ENCODE results near the gene RTN4R. TPM values are rescaled to one million over a fixed set of nuclear protein-coding genes. Genes with fewer than 3 reads are reported as not detected.
"Not testable (repeated sequence)": the region's sequence is repeated elsewhere in the genome, so short reads cannot be mapped to it uniquely, and the experiment has no call there.

The RTN4R gene
- total RNA-seq, 4 donors from 2014 or later: 2.5 to 6.9 (median 3.6) TPM

DNA sequence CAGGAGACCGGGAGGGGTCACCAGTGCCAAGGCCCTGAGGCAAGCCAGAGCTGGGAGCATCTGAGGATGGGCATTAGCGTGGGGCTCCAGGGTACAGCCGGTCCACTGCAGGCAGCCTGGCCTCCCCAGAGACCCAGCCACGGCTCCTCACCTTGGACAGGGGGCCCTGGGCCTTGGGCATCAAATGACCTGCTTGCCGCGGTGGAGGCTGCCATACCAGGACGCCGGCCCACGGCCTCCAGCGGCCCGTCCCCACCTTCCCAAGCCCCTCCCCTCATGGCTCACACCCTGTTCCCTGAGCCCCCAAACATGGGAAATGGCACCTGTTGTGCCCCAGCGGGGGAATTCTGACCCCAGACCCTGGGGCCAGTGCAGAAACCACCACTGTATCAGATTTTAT is 12.7 kb upstream of the RTN4R start:
- no peak for DNase-seq (ENCODE audit: low spot score in 2 of 2)
- Histone ChIP-seq H3K9me3 (no peaks in the 10 kb centered on the region), H3K4me3 (no peak overlapping the region), H3K4me1 (no peaks in the 10 kb centered on the region), H3K36me3 (no peaks in the 10 kb centered on the region), H3K27me3 (no peaks in the 10 kb centered on the region), H3K27ac (no peak overlapping the region)
- 80 to 100% methylated on average over 1 to 11 of the region's 12 CpGs for WGBS, 2 donors
- TF ChIP-seq CTCF (IDR thresholded peaks at IDR 0.05) (no peak), EP300 (IDR thresholded peaks at IDR 0.05) (no peak), POLR2A (IDR thresholded peaks at IDR 0.05) (no peak)

DNA sequence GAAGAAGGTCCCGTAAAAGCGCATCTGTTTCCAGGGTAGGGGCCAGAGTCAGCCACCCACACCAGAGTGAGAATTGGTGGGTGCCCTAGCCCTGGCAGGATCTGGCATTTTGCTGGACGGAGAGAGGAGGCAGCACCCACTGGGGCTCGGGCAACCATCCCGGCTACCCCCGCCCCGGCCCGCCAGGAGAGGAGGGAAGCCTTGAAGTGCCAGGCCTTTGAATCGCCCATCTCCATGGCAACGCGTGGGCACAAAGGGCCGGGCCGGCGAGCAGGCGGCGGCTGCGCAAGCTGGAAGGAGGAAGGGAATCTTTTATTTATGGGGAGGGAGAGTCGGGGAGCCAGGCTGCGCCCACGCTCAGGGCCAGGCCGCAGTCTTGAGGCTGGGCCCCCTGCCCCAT is 12.0 kb upstream of the RTN4R start:
- H3K4me3 ChIP-seq, H3K4me1 ChIP-seq: not testable (repeated sequence)
- WGBS, 2 donors: 53 to 71% methylated on average over 13 to 17 of the region's 21 CpGs

DNA sequence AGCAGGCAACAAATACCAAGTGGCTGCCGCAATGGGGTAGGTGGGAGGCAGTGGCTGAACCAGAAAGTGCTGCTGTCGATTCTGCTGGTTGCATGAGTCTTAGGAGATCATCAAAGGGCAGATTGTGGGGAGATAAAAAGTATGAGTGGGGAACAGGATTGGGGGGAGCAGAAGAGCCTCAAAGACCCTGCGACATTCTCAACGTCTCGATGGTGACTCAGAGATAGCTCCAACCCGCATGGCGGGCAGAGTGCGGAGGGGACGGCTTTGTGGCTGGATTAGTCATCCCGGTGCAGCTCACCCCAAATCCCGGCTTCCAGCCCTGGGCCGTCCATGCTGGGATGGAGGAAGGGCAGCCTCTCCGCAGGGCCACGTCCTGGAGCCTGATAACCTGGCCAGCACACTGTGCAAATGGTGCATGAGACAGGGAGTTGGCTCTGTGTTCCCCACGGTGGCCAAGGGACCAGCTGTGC is 11.6 kb upstream of the RTN4R start:
- Histone ChIP-seq H3K4me3 (no peak overlapping the region), H3K9me3 (no peaks in the 10 kb centered on the region), H3K27me3 (no peaks in the 10 kb centered on the region), H3K27ac (no peak overlapping the region), H3K4me1 (no peaks in the 10 kb centered on the region), H3K36me3 (no peaks in the 10 kb centered on the region)
- WGBS, 2 donors: 63 to 67% methylated on average over 14 to 15 of the region's 15 CpGs
- TF ChIP-seq EP300 (IDR thresholded peaks at IDR 0.05) (no peak), POLR2A (IDR thresholded peaks at IDR 0.05) (no peak), CTCF (IDR thresholded peaks at IDR 0.05) (no peak)
- no peak for DNase-seq (ENCODE audit: low spot score in 2 of 2)

More for the DNA sequence above, 12.0 kb upstream of the RTN4R start:
- H3K27ac ChIP-seq; H3K27me3 ChIP-seq; DNase-seq (ENCODE audit: low spot score in 2 of 2); H3K36me3 ChIP-seq; H3K9me3 ChIP-seq: not testable (repeated sequence)

DNA sequence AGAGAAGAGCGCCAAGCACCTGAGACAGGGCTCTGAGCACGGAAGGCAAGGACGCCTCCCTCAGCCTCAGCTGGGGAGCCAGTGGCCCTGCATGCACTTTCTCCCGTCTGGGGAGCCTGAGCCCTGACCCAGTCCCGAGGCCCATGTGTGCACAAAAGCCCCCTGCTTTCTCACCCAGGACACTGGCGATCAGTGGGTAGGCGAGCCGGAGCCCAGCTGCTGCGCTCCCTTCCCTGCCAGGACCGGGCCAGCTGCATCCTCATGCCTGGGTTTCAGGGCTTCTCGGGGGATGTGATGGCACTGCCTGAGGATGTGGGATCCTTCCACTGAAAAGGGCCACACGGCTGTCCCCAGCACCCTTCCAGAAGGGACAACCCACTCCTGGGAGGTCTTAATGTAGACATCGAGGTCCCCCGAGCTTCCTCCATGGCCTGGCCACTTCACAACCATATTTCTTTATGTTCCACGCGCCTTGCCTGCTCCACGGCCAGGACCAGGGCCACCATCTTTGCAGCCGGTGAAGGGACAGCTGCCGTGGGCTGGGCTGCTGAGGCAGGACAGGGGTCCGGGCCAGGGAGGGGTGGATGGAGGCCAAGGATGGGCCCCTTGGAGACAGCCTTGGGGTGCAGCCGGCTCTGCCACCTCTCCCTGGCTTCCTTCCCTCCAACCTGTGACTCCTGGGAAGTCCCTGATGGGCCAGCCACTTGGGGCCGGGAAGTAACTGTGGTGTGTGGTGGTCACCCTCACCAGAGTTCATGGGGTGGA is 10.8 kb upstream of the RTN4R start:
- WGBS, 2 donors: 60 to 85% methylated on average over 1 to 14 of the region's 22 CpGs
- not testable (repeated sequence) for H3K27ac ChIP-seq; H3K9me3 ChIP-seq; H3K36me3 ChIP-seq; H3K4me1 ChIP-seq; DNase-seq (ENCODE audit: low spot score in 2 of 2); H3K4me3 ChIP-seq; H3K27me3 ChIP-seq

DNA sequence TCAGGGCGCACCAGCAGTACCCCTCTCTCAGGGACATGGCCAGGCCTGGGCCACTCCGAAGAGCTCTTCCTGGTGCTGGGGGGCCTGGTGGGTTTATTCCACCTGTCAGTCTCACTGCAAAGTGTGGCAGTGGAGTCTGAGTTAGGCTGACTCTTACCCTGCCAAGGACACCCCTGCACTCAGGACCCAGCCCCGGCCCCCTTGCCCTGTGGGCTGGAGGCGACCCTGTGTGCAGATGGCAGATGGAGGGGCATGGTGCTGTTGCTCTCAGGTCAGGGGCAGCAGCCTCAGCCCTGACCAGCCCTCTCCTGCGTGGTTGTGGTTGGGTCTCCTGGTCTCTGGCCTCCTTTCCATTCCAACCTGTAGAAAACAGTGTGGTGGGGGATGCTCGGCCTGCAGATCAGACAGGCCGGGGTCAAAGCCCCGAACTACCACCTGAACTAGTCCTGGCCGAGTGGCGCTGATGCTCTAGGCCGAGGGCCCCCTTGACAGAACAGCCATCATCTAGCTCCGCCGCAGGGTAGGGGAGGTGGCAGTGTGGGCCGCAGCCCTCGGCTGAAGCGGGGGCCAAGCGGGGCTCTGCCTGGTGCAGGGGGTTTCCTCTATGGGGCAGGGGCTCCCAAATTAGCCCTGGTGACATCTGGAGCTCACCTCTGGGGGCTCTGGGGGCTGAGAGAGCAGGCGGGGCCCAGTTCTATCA is 10.0 kb upstream of the RTN4R start:
- not testable (repeated sequence) for H3K9me3 ChIP-seq; H3K27me3 ChIP-seq; H3K4me3 ChIP-seq; H3K4me1 ChIP-seq; H3K27ac ChIP-seq; DNase-seq (ENCODE audit: low spot score in 2 of 2); H3K36me3 ChIP-seq
- 90 to 92% methylated on average over 3 to 6 of the region's 18 CpGs for whole genome bisulfite sequencing, 2 donors

- TF ChIP-seq EP300 (IDR thresholded peaks at IDR 0.05) (no peak), CTCF (IDR thresholded peaks at IDR 0.05) (no peak), POLR2A (IDR thresholded peaks at IDR 0.05) (no peak)
- Histone ChIP-seq H3K4me3 (no peak overlapping the region), H3K27ac (no peak overlapping the region), H3K27me3 (no peaks in the 10 kb centered on the region), H3K36me3 (no peaks in the 10 kb centered on the region), H3K9me3 (no peaks in the 10 kb centered on the region), H3K4me1 (no peaks in the 10 kb centered on the region)
- 85 to 90% methylated on average over 7 of the region's 7 CpGs for WGBS, 2 donors
- no peak for DNase-seq (ENCODE audit: low spot score in 2 of 2)
These were observed 8.3 kb upstream of the RTN4R start for GRCh38 chr22:20276468-20276867.

Data from tibial nerve (tissue), 4 donors.